ENCODE data around the gene PARK7. TPM values are rescaled to one million over a fixed set of nuclear protein-coding genes. Genes with fewer than 3 reads are reported as not detected.

Gene PARK7
- total RNA-seq, 1 donor from 2014 or later: 196 TPM

GRCh38 chr1:8022395-8023286, 61.1 kb downstream of the PARK7 start:
- H3K9me3 Mint-ChIP-seq (ENCODE audit: unreplicated experiment): peaks cover 6% of the 10 kb centered on the region
- H3K4me1 Mint-ChIP-seq (ENCODE audit: low read depth, unreplicated experiment): peaks cover 11% of the 10 kb centered on the region
- TF ChIP-seq, protein P1, sequence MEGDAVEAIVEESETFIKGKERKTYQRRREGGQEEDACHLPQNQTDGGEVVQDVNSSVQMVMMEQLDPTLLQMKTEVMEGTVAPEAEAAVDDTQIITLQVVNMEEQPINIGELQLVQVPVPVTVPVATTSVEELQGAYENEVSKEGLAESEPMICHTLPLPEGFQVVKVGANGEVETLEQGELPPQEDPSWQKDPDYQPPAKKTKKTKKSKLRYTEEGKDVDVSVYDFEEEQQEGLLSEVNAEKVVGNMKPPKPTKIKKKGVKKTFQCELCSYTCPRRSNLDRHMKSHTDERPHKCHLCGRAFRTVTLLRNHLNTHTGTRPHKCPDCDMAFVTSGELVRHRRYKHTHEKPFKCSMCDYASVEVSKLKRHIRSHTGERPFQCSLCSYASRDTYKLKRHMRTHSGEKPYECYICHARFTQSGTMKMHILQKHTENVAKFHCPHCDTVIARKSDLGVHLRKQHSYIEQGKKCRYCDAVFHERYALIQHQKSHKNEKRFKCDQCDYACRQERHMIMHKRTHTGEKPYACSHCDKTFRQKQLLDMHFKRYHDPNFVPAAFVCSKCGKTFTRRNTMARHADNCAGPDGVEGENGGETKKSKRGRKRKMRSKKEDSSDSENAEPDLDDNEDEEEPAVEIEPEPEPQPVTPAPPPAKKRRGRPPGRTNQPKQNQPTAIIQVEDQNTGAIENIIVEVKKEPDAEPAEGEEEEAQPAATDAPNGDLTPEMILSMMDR (IDR thresholded peaks at IDR 0.05; ENCODE audit: partially characterized antibody, unreplicated experiment): no peak
- H3K36me3 Mint-ChIP-seq (ENCODE audit: unreplicated experiment): no peaks in the 10 kb centered on the region
- no peak overlapping the region for H3K27ac Mint-ChIP-seq (ENCODE audit: unreplicated experiment)
- H3K27me3 Mint-ChIP-seq (ENCODE audit: unreplicated experiment): peaks cover 8% of the 10 kb centered on the region
- no peak overlapping the region for H3K4me3 Mint-ChIP-seq (ENCODE audit: unreplicated experiment)
- DNase-seq: no peak

- Mint-ChIP-seq H3K4me1 (ENCODE audit: low read depth, unreplicated experiment) (peaks cover 14% of the 10 kb centered on the region), H3K4me3 (ENCODE audit: unreplicated experiment) (no peak overlapping the region), H3K27ac (ENCODE audit: unreplicated experiment) (no peak overlapping the region), H3K36me3 (ENCODE audit: unreplicated experiment) (no peaks in the 10 kb centered on the region), H3K27me3 (ENCODE audit: unreplicated experiment) (peaks cover 8% of the 10 kb centered on the region), H3K9me3 (ENCODE audit: unreplicated experiment) (peaks cover 6% of the 10 kb centered on the region)
- TF ChIP-seq, protein P1 (IDR thresholded peaks at IDR 0.05; ENCODE audit: partially characterized antibody, unreplicated experiment): no peak
- no peak for DNase-seq
These were observed 61.9 kb downstream of the PARK7 start for GRCh38 chr1:8023287-8023994.

DNA sequence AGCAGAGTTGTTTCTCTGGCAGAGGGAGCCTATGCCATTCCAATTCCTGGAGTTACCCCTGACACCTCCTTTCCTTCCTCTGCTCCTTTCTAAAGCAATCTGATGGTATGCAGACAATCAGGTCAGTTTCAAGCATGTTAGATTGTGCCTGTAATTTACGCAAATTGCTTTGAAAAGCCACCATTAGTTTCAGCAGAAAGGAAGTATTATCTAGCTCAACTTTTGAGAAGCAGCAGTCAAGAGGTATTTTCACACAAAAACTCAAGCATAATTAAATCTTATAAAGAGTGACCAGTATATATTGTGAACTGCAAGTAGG, 62.4 kb downstream of the PARK7 start:
- TF ChIP-seq, protein P1 (IDR thresholded peaks at IDR 0.05; ENCODE audit: partially characterized antibody, unreplicated experiment): no peak
- Mint-ChIP-seq H3K9me3 (ENCODE audit: unreplicated experiment) (peaks cover 6% of the 10 kb centered on the region), H3K27me3 (ENCODE audit: unreplicated experiment) (peaks cover 8% of the 10 kb centered on the region), H3K4me1 (ENCODE audit: low read depth, unreplicated experiment) (peaks cover 14% of the 10 kb centered on the region), H3K4me3 (ENCODE audit: unreplicated experiment) (no peak overlapping the region), H3K27ac (ENCODE audit: unreplicated experiment) (no peak overlapping the region), H3K36me3 (ENCODE audit: unreplicated experiment) (no peaks in the 10 kb centered on the region)
- no peak for DNase-seq

DNA sequence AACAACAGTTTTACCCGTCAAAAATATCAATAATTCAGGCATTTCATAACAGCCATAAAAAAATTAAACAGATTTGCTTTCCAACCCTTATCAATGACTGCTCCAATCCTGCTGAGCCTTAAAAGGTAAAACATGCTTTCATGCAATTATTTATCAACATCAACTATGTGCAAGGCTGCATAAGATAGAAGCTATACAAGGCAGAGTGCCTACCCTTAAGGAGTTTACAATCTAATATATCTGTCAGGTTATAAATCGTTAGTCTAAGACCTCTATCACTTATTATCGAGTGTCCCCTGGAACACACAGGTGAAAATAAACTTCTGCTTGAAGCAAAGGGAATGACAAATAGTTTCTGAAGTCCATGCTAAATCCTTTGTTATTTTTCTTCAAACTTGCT, 62.8 kb downstream of the PARK7 start:
- no peak overlapping the region for H3K4me3 Mint-ChIP-seq (ENCODE audit: unreplicated experiment)
- no peaks in the 10 kb centered on the region for H3K36me3 Mint-ChIP-seq (ENCODE audit: unreplicated experiment)
- H3K27ac Mint-ChIP-seq (ENCODE audit: unreplicated experiment): no peak overlapping the region
- TF ChIP-seq, protein P1 (IDR thresholded peaks at IDR 0.05; ENCODE audit: partially characterized antibody, unreplicated experiment): no peak
- H3K27me3 Mint-ChIP-seq (ENCODE audit: unreplicated experiment): peaks cover 8% of the 10 kb centered on the region
- peaks cover 13% of the 10 kb centered on the region for H3K4me1 Mint-ChIP-seq (ENCODE audit: low read depth, unreplicated experiment)
- H3K9me3 Mint-ChIP-seq (ENCODE audit: unreplicated experiment): peaks cover 6% of the 10 kb centered on the region
- no peak for DNase-seq

All from glutamatergic neuron (in vitro differentiated cells).